ENCODE results near the gene PRKN. TPM values are rescaled to one million over a fixed set of nuclear protein-coding genes. Genes with fewer than 3 reads are reported as not detected.

Gene PRKN
- total RNA-seq, 2 donors from 2014 or later = 8.3 to 8.4 TPM

DNA sequence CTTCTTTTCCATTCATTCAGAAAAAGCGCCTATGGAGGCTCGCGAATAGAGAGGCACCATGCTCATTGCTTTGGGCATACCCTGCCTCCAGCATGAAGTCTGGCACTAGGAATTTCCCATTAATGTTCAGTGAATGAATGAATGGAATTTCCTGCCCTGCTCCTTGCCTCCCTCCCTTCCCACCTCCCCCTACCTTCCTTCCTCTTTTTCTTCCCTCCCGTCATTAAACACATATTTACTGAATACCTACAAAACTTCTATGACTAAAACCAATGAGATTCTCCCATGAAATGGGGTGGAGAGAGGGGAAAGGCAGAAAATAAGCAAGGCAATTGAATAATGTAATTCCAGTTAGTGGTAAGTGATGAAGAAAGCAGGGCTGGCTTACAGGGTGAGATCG is 1239.9 kb downstream of the PRKN start:
- no peak for ATAC-seq
- Mint-ChIP-seq H3K4me1 (no peaks in the 10 kb centered on the region), H3K27me3 (no peaks in the 10 kb centered on the region), H3K36me3 (ENCODE audit: low read depth) (no peaks in the 10 kb centered on the region), H3K27ac (no peak overlapping the region), H3K4me3 (no peak overlapping the region)
- no peaks in the 10 kb centered on the region for H3K9me3 ChIP-seq (ENCODE audit: control insufficient read depth, low read length, poor library complexity, severe bottlenecking)
- DNase-seq = no peak

- Mint-ChIP-seq H3K4me1 (no peaks in the 10 kb centered on the region), H3K27me3 (no peaks in the 10 kb centered on the region), H3K27ac (no peak overlapping the region), H3K36me3 (ENCODE audit: low read depth) (no peaks in the 10 kb centered on the region), H3K4me3 (no peak overlapping the region)
- H3K9me3 ChIP-seq (ENCODE audit: control insufficient read depth, low read length, poor library complexity, severe bottlenecking) = no peaks in the 10 kb centered on the region
- DNase-seq (no peak), ATAC-seq (no peak)
Measured at GRCh38 chr6:161487217-161487531, 1240.4 kb downstream of the PRKN start.

DNA sequence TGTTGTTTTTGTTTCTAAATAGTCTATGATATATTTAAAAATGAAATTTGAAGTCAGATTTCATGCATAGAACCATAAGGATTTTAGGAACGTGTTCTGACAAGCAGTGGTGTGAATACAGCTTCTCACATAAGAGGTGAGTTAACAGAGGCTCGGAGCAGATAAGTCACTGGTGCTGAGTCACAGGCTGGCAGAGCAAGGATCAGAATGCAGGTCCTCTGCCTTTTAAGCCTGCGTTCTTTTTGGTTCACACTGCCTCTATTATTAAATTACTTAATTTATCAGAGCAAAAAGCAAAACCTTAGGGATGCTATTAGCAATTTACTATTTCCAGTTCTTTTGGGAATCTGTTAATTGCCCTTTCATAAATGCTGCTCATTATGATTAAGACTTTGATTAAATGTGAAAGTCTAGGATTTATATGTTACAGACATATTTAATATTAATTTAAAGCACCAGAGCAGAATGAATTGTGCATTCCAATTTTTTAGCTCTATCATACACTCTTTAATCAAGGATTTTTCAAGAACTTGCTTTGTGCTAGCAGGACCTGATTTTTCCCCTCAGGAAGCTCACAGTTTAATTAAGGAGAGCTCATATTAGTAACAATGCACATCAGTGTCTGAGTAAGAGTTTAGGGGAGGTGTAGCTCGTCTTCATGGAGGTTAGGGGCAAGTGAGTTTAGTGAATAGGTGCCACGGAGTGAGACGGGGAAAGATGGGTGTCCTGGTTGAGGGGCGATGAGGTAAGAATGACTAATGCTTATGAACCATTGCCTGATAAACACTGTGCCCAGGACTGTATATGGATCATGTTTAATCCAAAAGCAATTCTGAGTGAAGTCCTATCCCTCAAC is 1241.0 kb downstream of the PRKN start:
- DNase-seq = no peak

GRCh38 chr6:161482517-161482858 is 1245.1 kb downstream of the PRKN start:
- H3K4me1 Mint-ChIP-seq = no peaks in the 10 kb centered on the region
- H3K9me3 ChIP-seq (ENCODE audit: control insufficient read depth, low read length, poor library complexity, severe bottlenecking) = no peaks in the 10 kb centered on the region
- no peaks in the 10 kb centered on the region for H3K27me3 Mint-ChIP-seq
- no peak for ATAC-seq
- H3K27ac Mint-ChIP-seq = no peak overlapping the region
- DNase-seq = no peak
- H3K4me3 Mint-ChIP-seq = no peak overlapping the region
- no peaks in the 10 kb centered on the region for H3K36me3 Mint-ChIP-seq (ENCODE audit: low read depth)

More for the DNA sequence above, 1241.0 kb downstream of the PRKN start:
- Mint-ChIP-seq H3K27me3 (no peaks in the 10 kb centered on the region), H3K4me1 (no peaks in the 10 kb centered on the region), H3K4me3 (no peak overlapping the region), H3K36me3 (ENCODE audit: low read depth) (no peaks in the 10 kb centered on the region), H3K27ac (no peak overlapping the region)
- ATAC-seq = no peak
- no peaks in the 10 kb centered on the region for H3K9me3 ChIP-seq (ENCODE audit: control insufficient read depth, low read length, poor library complexity, severe bottlenecking)

DNA sequence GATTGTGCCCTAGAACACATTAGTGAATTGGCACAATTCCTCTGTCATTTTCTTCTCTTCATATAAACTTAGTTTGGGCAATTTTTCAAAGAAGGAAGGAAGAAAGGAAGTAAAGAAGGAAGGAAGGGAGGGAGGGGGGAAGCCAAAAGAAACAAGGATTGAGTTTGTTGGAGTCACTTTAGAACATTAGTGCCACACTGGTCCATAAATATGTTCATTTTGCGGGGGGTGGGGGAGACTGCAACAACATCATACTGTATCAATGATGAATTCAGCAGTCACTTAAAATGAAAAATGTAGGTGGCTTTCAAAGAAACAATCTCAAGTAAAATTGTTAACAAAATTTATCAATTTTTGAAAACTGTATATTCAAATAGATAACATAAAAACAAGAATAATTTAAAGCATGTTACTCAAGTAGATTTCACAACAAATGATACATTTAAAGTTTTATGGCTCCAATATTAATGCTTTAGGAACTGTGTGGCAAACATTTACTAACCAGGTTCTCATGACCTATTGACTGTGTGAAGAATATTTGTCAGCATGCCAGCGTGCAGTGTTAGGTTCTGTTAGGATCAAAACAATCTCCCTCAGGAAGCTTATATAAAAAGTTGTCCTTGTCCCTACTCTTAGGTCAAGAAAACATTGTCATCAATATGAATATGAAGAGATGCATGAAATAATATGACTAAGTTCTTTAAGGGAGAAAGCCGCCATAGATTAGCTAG is 1245.6 kb downstream of the PRKN start:
- ATAC-seq = no peak
- H3K4me3 Mint-ChIP-seq = no peak overlapping the region
- H3K36me3 Mint-ChIP-seq (ENCODE audit: low read depth) = no peaks in the 10 kb centered on the region
- DNase-seq = no peak
- H3K9me3 ChIP-seq (ENCODE audit: control insufficient read depth, low read length, poor library complexity, severe bottlenecking) = no peaks in the 10 kb centered on the region
- H3K27me3 Mint-ChIP-seq = no peaks in the 10 kb centered on the region
- H3K4me1 Mint-ChIP-seq = no peaks in the 10 kb centered on the region
- H3K27ac Mint-ChIP-seq = no peak overlapping the region

DNA sequence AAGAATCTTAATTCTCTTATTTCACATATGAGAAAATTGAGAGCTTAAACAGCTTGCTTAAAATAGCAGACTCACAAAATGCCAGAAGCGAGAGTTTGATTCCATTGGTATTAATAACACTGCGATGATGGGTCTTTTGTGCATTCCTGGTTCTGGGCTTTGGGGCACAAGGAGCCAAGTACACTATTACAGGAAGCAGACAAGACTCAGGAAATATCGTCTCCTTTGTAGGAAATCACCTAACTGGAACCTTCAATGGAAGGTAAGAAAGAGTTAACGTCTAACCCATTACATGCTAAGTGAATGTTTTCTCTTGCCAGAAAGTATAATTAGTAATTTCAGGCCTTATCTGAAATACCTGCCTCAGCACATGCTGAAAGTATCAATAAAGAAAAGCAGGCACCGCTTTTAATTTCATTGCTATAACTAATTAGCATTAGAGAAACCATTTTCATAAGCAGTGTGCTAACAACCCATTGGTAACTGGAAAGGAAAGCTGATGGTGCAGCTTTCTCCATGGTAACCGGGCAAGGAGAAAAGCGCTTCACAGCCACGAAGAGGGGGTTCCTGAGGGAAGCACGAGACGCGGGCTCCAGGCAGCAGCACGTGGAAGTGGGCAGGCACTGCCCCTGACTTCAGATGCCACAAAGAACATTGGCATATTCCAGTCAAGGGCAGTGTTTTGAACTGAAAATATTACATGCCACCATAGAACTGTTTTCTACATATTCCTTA is 1247.0 kb downstream of the PRKN start:
- ATAC-seq (no peak), DNase-seq (no peak)
- H3K27me3 Mint-ChIP-seq = no peaks in the 10 kb centered on the region
- H3K36me3 Mint-ChIP-seq (ENCODE audit: low read depth) = no peaks in the 10 kb centered on the region
- H3K27ac Mint-ChIP-seq = no peak overlapping the region
- no peak overlapping the region for H3K4me3 Mint-ChIP-seq
- H3K9me3 ChIP-seq (ENCODE audit: control insufficient read depth, low read length, poor library complexity, severe bottlenecking) = no peaks in the 10 kb centered on the region
- H3K4me1 Mint-ChIP-seq = no peaks in the 10 kb centered on the region

GRCh38 chr6:161479376-161479775 is 1248.2 kb downstream of the PRKN start:
- H3K36me3 Mint-ChIP-seq (ENCODE audit: low read depth) = no peaks in the 10 kb centered on the region
- no peak overlapping the region for H3K4me3 Mint-ChIP-seq
- no peaks in the 10 kb centered on the region for H3K4me1 Mint-ChIP-seq
- H3K27ac Mint-ChIP-seq = no peak overlapping the region
- H3K27me3 Mint-ChIP-seq = no peaks in the 10 kb centered on the region
- no peaks in the 10 kb centered on the region for H3K9me3 ChIP-seq (ENCODE audit: control insufficient read depth, low read length, poor library complexity, severe bottlenecking)
- DNase-seq (no peak), ATAC-seq (no peak)

DNA sequence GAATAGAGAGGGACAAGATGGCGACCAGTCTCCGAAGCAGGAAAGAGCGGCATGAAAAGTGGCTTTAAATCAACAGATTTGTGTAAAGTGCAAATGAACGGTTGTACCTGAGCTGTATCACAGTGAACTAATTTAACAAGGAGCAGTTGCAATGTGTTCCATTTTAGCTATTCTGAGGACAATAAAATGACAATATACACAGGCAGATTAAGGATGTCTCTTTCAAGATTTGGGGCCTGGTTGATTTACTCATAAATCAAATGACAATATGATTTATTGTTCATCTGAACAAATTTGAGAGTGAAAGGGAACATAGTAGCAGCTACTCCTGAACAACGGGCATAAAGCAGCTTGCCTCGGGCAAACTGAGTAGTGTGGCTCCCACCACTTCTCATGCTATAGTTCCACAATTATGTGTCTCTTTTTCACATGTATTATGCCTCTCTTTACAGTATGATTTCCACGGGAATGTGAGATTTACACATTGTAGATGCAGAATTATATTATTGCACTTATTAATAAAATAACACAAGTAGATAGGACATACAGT is 1249.6 kb downstream of the PRKN start:
- no peaks in the 10 kb centered on the region for H3K36me3 Mint-ChIP-seq (ENCODE audit: low read depth)
- H3K27me3 Mint-ChIP-seq = no peaks in the 10 kb centered on the region
- no peaks in the 10 kb centered on the region for H3K4me1 Mint-ChIP-seq

DNA sequence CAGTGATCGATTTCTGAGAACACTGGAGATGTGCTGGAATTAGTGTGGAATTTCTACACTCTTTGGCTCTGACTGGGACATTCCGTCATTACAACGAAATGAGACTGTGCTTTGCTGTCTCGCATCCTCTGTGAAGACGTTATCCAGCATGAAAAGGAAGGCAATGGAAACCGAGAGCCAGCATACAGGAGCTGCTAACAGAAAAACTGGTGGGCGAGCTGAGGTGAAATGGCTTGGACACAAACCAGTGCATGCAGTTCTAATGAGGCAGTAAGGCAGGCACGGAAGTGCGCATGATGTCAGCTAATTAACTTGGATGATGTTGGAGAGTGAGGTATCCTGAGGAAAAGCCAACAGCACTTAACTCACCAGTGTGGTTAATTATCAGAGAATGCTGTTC is 1250.9 kb downstream of the PRKN start:
- no peak overlapping the region for H3K4me3 Mint-ChIP-seq
- H3K27me3 Mint-ChIP-seq = no peaks in the 10 kb centered on the region
- no peaks in the 10 kb centered on the region for H3K4me1 Mint-ChIP-seq
- peak overlapping the region; percentile 45 for H3K27ac Mint-ChIP-seq
- H3K9me3 ChIP-seq (ENCODE audit: control insufficient read depth, low read length, poor library complexity, severe bottlenecking) = no peaks in the 10 kb centered on the region
- no peak for ATAC-seq
- no peaks in the 10 kb centered on the region for H3K36me3 Mint-ChIP-seq (ENCODE audit: low read depth)
- no peak for DNase-seq

More for the DNA sequence above, 1249.6 kb downstream of the PRKN start:
- ATAC-seq = no peak
- no peaks in the 10 kb centered on the region for H3K9me3 ChIP-seq (ENCODE audit: control insufficient read depth, low read length, poor library complexity, severe bottlenecking)
- Mint-ChIP-seq H3K4me3 (no peak overlapping the region), H3K27ac (no peak overlapping the region)
- DNase-seq = no peak

DNA sequence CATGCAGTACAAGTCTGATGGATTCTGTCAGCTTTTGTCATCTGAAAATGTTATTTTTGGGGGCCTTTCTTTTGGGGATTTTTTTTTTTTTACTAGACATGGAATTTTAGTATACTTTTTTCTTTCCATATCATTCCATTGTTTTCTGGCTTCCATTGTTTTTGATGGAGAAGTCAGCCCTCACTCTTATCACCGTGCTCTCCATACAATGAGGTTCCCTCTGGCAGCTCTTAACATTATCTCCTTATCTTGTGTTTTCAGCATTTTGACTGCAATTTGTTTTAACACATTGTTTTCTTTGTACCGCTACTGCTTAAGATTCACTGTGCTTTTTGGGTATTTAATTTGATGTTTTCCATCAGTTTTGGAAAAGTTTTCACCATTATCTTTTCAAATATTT is 1262.2 kb downstream of the PRKN start:
- Mint-ChIP-seq H3K4me3 (no peak overlapping the region), H3K27ac (no peak overlapping the region), H3K27me3 (no peaks in the 10 kb centered on the region), H3K36me3 (ENCODE audit: low read depth) (no peaks in the 10 kb centered on the region), H3K4me1 (no peaks in the 10 kb centered on the region)
- DNase-seq = no peak
- no peaks in the 10 kb centered on the region for H3K9me3 ChIP-seq (ENCODE audit: control insufficient read depth, low read length, poor library complexity, severe bottlenecking)
- no peak for ATAC-seq

- H3K9me3 ChIP-seq (ENCODE audit: control insufficient read depth, low read length, poor library complexity, severe bottlenecking) = no peaks in the 10 kb centered on the region
- no peak overlapping the region for H3K27ac Mint-ChIP-seq
- H3K27me3 Mint-ChIP-seq = no peaks in the 10 kb centered on the region
- DNase-seq (no peak), ATAC-seq (no peak)
- no peaks in the 10 kb centered on the region for H3K36me3 Mint-ChIP-seq (ENCODE audit: low read depth)
- peaks cover 7% of the 10 kb centered on the region for H3K4me1 Mint-ChIP-seq
- H3K4me3 Mint-ChIP-seq = no peak overlapping the region
Measured at GRCh38 chr6:161463071-161463470, 1264.5 kb downstream of the PRKN start.

GRCh38 chr6:161462148-161462547 is 1265.4 kb downstream of the PRKN start:
- DNase-seq (no peak), ATAC-seq (no peak)
- Mint-ChIP-seq H3K27ac (no peak overlapping the region), H3K4me3 (no peak overlapping the region), H3K36me3 (ENCODE audit: low read depth) (no peaks in the 10 kb centered on the region), H3K4me1 (peaks cover 9% of the 10 kb centered on the region), H3K27me3 (no peaks in the 10 kb centered on the region)
- no peaks in the 10 kb centered on the region for H3K9me3 ChIP-seq (ENCODE audit: control insufficient read depth, low read length, poor library complexity, severe bottlenecking)

GRCh38 chr6:161459008-161459615 is 1268.5 kb downstream of the PRKN start:
- no peak for DNase-seq
- no peak for ATAC-seq
- peaks cover 9% of the 10 kb centered on the region for H3K4me1 Mint-ChIP-seq
- no peaks in the 10 kb centered on the region for H3K27me3 Mint-ChIP-seq
- no peak overlapping the region for H3K4me3 Mint-ChIP-seq
- no peak overlapping the region for H3K27ac Mint-ChIP-seq
- H3K36me3 Mint-ChIP-seq (ENCODE audit: low read depth) = no peaks in the 10 kb centered on the region
- no peaks in the 10 kb centered on the region for H3K9me3 ChIP-seq (ENCODE audit: control insufficient read depth, low read length, poor library complexity, severe bottlenecking)

Data from T-helper 17 cell (primary cell).